DND-41 (cell line): ENCODE measurements around the gene NRF1.

Experiments used
- EZH2 ChIP-seq: IDR thresholded peaks from 3 replicates; pipeline ENCODE4 v1.6.1; 2012; ENCODE audit warnings: borderline replicate concordance, low read depth, mild to moderate bottlenecking, moderate library complexity, low read length, inconsistent platforms; ENCODE audit not compliant: severe bottlenecking
- TF ChIP-seq, protein P1 (sequence below): IDR thresholded peaks from 2 replicates; pipeline ENCODE4 v1.5.1; 2012; ENCODE audit warnings: borderline replicate concordance, low read length, moderate library complexity, mild to moderate bottlenecking; ENCODE audit not compliant: poor library complexity, severe bottlenecking; ENCODE audit errors: extremely low read depth

DNA sequence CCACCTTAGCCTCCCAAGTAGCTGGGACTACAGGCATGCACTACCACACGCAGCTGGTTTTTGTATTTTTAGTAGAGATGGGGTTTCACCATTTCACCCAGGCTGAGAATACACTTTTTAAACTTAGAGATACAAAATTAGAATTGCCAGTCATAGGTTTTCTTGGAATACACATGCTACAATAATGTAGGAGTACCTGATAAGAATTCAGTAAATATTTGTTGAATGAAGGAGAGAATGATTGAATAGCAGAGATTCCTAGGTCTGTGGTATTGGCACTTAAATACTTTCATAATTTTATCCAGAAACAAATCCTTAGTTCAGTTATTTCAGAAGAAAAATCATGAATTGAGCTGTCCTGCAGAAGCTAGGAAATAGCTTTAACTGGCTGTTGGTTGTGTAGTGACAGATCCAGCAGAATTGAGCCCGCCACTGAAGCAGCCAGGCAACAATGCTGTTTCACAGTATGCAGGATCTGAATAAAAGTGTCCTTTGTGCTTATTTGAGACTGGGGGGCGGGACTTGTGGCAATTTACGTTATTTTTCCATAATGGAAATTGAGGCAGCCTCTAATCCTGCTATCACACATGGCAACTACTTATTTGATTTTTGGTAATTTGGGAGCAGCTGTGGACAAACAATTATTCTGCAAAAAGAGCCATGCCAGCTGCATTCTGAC is 31.5 kb downstream of the NRF1 start:
- TF ChIP-seq, protein P1, sequence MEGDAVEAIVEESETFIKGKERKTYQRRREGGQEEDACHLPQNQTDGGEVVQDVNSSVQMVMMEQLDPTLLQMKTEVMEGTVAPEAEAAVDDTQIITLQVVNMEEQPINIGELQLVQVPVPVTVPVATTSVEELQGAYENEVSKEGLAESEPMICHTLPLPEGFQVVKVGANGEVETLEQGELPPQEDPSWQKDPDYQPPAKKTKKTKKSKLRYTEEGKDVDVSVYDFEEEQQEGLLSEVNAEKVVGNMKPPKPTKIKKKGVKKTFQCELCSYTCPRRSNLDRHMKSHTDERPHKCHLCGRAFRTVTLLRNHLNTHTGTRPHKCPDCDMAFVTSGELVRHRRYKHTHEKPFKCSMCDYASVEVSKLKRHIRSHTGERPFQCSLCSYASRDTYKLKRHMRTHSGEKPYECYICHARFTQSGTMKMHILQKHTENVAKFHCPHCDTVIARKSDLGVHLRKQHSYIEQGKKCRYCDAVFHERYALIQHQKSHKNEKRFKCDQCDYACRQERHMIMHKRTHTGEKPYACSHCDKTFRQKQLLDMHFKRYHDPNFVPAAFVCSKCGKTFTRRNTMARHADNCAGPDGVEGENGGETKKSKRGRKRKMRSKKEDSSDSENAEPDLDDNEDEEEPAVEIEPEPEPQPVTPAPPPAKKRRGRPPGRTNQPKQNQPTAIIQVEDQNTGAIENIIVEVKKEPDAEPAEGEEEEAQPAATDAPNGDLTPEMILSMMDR = no peak
- TF ChIP-seq EZH2 = no peak
